Activated CD8-positive, alpha-beta memory T cell treated with anti-CD3 and anti-CD28 coated beads, Interleukin-2, amount 50 U/mL, for 1 hour (primary cell): Measurements from ENCODE around the gene SERPINA9.
"Not testable (repeated sequence)": the region's sequence is repeated elsewhere in the genome, so short reads cannot be mapped to it uniquely, and the experiment has no call there.

Experiments
- DNase-seq: peaks from one replicate; pipeline ENCODE4 v3.0.0-alpha.2; 2020; ENCODE audit errors: extremely low read depth

SERPINA9 gene

DNA sequence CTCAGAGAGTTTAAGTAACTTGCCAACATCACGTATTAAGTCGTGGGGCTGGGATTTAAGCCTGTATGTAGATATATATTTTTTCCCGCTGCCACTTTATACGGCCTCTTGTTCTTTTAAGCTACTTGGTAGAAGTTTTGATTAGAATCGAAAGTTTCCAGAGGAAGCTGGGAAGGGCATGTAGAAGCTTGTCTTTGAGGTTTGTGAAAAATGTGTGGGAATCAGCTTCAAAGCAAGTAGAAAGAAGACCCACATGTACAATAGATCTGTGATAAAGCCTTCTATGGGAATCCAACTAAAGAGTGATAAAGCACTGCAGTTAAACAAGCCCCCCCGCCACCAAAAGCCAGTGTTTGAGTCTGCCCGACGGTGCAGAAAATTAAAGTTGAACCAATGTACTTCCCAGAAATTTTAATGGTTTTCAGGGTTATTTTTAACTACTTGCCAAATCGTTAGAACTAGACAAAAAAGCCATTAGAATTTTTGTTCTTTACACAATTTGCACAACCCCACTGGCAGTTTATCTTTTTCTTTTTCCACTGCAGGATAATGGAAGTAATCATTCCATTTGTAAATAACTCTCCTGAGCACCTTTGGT, 48.9 kb downstream of the SERPINA9 start:
- DNase-seq: no peak

DNA sequence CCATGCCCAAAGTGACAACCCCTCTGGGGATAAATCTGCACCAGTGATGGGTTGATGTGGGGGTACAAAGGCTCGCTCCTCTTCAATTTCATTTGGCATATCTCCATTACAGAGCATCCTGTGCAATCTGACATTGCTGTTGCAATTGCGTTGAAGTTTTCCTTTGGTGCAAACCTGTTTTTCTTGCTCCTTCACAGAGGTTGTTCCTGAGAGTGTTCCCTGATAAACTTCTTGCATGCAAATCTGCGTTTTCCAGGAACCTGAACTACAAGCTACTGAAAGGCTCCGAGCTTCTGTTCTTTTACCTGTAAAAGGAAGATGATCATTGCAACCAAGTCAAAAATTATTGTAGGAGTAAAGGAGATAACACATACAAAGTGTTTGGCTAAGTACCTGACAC, 49.5 kb downstream of the SERPINA9 start:
- DNase-seq: no peak

DNA sequence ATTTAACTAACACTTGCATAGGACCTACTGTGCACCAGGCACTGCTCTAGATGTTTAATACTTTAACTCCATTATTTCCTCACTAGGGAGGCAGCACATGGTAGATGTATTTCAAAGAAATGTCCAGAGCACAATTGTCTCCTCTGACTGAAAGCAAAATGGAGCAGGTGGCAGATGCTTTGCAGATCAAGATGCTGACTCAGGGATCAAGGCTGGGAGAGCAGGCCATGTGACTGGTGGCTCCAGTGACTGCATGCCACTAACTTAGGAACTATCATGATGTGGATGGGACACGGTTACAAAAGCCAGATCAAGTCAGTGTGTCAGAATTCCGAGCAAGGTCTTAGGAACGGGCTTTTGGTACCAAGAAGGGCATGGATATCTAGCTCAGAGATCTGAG, 51.6 kb downstream of the SERPINA9 start:
- no peak for DNase-seq

DNA sequence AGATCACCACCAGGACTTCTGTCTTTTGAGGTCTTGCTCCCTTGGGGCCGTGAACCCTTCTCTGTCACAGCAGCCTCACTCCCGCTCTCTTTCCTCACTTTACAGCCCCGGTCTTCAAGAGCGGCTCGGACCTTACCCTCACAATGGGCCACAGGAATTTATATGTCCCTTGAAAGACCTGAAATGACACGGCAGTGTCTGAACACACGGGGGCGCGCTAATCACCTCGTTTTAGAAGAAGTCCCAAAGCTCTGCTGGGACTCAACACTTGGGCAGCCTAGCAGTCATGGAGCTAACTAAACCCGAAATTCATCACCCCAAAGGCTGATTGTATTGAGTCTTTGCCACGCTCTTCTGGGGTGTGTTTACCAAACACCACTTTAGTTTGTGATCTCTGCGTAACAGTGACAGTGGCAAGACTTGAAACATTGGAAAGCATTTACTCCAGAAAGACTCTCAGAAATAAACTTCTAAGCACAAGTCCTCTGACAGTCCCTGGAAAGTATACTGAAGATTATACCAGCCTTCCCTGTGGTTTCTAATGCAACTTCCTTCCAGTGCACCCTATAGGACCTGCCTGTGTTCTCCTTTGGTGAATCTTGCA, 52.4 kb downstream of the SERPINA9 start:
- DNase-seq: no peak

- no peak for DNase-seq
These were observed 54.7 kb downstream of the SERPINA9 start for GRCh38 chr14:94421316-94421715.

GRCh38 chr14:94417497-94418205, 58.3 kb downstream of the SERPINA9 start:
- not testable (repeated sequence) for DNase-seq
